ENCODE measurements around the gene SLC8B1. TPM values are rescaled to one million over a fixed set of nuclear protein-coding genes. Genes with fewer than 3 reads are reported as not detected.

Gene SLC8B1
- total and polyA plus RNA-seq, 2 donors: 15.2 to 55.9 TPM

DNA sequence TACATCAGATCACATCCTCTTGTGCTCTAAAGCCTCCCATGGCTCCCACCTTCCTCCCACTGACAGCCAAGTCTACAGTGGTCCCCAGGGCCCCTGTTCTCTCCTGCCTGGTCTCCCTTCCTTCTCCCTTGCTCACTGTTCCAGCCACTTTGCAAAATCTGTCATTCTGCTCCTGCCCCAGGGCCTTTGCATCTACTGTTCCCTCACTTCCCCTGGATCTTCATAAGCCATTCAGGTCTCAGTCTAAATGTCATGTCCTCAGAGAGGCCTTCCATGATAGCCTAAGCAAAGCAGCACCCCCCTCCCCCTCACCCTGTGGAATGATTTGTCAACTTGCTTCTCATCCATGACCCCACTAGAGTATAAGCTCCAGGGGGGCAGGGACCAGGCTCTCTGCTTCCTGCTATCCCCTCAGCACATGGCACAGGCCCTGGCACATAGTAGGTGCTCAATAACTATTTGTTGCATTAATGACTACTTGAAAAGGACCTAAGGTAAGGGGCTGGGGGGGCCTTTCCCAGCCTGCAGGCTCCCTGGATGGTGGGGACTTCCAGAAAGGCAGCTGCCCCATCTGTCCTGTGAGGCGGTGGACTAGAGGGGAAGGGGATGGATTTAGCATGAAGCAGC lies 5.0 kb downstream of the SLC8B1 start:
- H3K4me3 ChIP-seq (ENCODE audit: low read length in 2 of 2): no peak overlapping the region
- no peaks in the 10 kb centered on the region for H3K9me3 ChIP-seq (ENCODE audit: control insufficient read depth in 2 of 2, insufficient read depth in 1 of 2, low read length in 1 of 2)
- WGBS: 100% methylated on average over 1 of the region's 1 CpG
- no peak for DNase-seq (ENCODE audit: low read depth in 6 of 9, low spot score in 9 of 9)
- H3K27ac ChIP-seq (ENCODE audit: low read depth in 1 of 2, low read length in 1 of 2): no peak overlapping the region
- H3K36me3 ChIP-seq (ENCODE audit: control insufficient read depth in 2 of 2, insufficient read depth in 2 of 2, low read length in 1 of 2): peaks cover 44 to 55% of the 10 kb centered on the region in 2 donors
- no peaks in the 10 kb centered on the region for H3K27me3 ChIP-seq (ENCODE audit: control insufficient read depth in 2 of 2, insufficient read depth in 1 of 2, low read length in 1 of 2)
- peaks cover 11 to 15% of the 10 kb centered on the region in 2 donors for H3K4me1 ChIP-seq (ENCODE audit: control insufficient read depth in 2 of 2, insufficient read depth in 2 of 2, low read length in 2 of 2)

DNA sequence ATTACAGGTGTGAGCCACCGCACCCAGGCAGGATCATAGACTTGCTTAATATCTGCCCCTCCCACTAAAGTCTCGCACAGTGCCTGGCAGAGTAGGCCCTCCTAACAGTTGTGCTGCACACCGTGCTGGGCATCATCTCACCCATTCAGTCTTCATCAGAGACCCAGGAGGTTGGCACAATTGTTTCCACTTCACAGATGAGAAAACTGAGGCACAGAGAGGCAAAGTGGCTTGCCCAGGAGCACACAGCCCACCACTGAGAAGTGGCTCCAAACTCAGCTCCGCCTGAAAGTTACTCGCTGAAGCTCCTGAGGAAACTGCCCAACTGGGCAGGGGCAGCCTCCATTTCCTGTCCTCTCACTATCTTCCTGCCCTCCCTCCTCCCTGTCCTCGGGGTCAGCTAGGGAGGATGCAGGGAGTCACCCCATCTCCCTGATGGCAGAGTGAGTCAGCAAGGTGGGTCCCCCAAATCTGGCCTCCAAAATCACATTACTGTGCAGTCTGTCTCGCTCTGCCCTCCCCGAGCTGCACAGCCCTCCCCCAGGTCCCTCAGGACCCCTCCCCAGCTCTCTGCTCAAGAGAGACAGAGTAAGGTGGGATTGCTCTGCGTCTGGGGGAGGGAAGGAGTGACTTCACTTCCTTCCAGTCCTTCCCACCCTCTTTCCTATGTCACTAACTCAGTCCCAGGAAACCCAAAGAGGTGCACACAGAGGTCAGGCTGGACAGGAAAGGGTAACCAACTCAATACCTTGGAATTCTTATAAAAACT lies 5.7 kb downstream of the SLC8B1 start:
- Histone ChIP-seq H3K27ac (ENCODE audit: low read depth in 1 of 2, low read length in 1 of 2) (no peak overlapping the region), H3K9me3 (ENCODE audit: control insufficient read depth in 2 of 2, insufficient read depth in 1 of 2, low read length in 1 of 2) (no peaks in the 10 kb centered on the region), H3K4me3 (ENCODE audit: low read length in 2 of 2) (no peak overlapping the region), H3K36me3 (ENCODE audit: control insufficient read depth in 2 of 2, insufficient read depth in 2 of 2, low read length in 1 of 2) (peaks cover 44 to 55% of the 10 kb centered on the region in 2 donors), H3K27me3 (ENCODE audit: control insufficient read depth in 2 of 2, insufficient read depth in 1 of 2, low read length in 1 of 2) (no peaks in the 10 kb centered on the region), H3K4me1 (ENCODE audit: control insufficient read depth in 2 of 2, insufficient read depth in 2 of 2, low read length in 2 of 2) (peaks cover 11 to 15% of the 10 kb centered on the region in 2 donors)
- DNase-seq (ENCODE audit: low read depth in 6 of 9, low spot score in 9 of 9): no peak
- WGBS: 98% methylated on average over 9 of the region's 9 CpGs

DNA sequence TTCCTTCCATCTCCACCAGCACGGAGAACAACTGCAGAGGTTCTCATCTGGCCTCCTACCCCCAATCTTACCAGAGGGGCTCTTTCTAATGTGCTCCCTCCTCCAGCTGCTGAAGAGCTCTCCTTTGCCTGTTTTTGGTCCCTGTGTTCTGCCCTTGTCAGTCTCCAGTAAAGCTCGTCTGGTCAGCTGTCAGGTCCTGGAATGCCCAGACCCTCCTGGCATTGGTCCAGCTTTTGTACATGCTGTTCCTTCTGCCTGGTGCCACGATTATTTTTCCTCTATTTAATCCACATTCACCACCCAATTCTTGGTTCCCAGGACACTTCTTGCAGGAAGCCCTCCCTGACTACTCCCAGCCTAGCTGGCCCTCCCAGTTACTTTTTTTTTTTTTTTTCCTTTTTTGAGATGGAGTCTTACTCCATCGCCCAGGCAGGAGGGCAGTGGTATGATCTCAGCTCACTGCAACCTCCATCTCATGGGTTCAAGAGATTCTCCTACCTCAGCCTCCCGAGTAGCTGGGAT lies 6.5 kb downstream of the SLC8B1 start:
- Histone ChIP-seq H3K4me3 (ENCODE audit: low read length in 2 of 2) (no peak overlapping the region), H3K9me3 (ENCODE audit: control insufficient read depth in 2 of 2, insufficient read depth in 1 of 2, low read length in 1 of 2) (no peaks in the 10 kb centered on the region), H3K27ac (ENCODE audit: low read depth in 1 of 2, low read length in 1 of 2) (no peak overlapping the region), H3K36me3 (ENCODE audit: control insufficient read depth in 2 of 2, insufficient read depth in 2 of 2, low read length in 1 of 2) (peaks cover 44 to 58% of the 10 kb centered on the region in 2 donors), H3K27me3 (ENCODE audit: control insufficient read depth in 2 of 2, insufficient read depth in 1 of 2, low read length in 1 of 2) (no peaks in the 10 kb centered on the region), H3K4me1 (ENCODE audit: control insufficient read depth in 2 of 2, insufficient read depth in 2 of 2, low read length in 2 of 2) (peaks cover 9% of the 10 kb centered on the region in 2 donors)
- WGBS: 97% methylated on average over 5 of the region's 5 CpGs
- DNase-seq (ENCODE audit: low read depth in 6 of 9, low spot score in 9 of 9): no peak

DNA sequence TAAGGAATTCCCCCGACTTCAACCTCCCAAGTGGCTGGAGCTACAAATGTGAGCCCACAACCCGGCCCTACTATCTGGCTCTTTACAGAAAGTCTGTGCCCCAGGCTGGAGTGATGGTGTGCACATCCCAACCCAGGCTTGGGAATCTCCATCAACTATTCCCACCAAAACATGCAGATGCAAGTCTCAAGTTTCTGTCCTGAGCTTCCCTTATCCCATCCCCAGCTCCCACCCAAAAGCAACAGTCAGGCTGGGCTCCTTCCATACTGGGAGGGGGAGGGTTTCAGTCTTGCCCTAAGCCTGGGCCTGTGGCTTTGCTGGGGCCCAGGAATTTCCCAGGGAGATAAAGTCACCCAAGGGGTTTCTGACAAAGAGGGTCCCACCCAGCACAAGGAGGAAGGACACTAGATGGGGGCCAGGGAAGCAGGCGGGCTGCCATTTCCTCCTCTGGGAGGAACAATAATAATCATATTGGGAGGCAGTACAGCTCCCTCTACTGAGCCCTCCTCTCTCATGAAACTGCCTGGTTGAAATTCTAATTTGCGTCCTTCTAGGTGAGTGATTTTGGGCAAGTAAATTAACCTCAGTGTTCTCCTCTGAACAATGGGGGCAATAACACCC lies 8.0 kb downstream of the SLC8B1 start:
- H3K36me3 ChIP-seq (ENCODE audit: control insufficient read depth in 2 of 2, insufficient read depth in 2 of 2, low read length in 1 of 2): peaks cover 40 to 61% of the 10 kb centered on the region in 2 donors
- no peaks in the 10 kb centered on the region for H3K27me3 ChIP-seq (ENCODE audit: control insufficient read depth in 2 of 2, insufficient read depth in 1 of 2, low read length in 1 of 2)
- no peak overlapping the region for H3K4me3 ChIP-seq (ENCODE audit: low read length in 2 of 2)
- no peak overlapping the region for H3K27ac ChIP-seq (ENCODE audit: low read depth in 1 of 2, low read length in 1 of 2)
- no peaks in the 10 kb centered on the region for H3K4me1 ChIP-seq (ENCODE audit: control insufficient read depth in 2 of 2, insufficient read depth in 2 of 2, low read length in 2 of 2)
- WGBS: 94% methylated on average over 4 of the region's 4 CpGs
- no peak for DNase-seq (ENCODE audit: low read depth in 6 of 9, low spot score in 9 of 9)
- H3K9me3 ChIP-seq (ENCODE audit: control insufficient read depth in 2 of 2, insufficient read depth in 1 of 2, low read length in 1 of 2): peaks cover 0 to 4% of the 10 kb centered on the region in 2 donors

DNA sequence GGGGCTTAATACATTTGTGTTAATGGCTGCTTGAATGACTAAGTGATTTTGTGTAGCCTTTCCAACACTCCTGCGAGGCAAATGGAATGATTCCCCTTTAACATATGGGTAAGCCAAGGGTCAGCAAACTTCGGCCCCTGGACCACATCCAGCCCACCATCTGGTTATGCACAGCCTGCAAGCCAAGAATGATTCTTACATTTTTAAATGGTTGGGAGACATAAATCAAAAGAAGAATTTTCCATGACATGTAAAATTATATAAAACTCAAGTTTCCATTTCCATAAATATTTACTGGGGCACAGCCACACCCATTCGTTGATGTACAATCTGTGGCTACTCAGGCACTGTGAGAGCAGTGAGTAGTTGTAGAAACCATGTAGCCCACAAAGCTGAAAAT lies 9.0 kb downstream of the SLC8B1 start:
- no peak overlapping the region for H3K27ac ChIP-seq (ENCODE audit: low read depth in 1 of 2, low read length in 1 of 2)
- peaks cover 42 to 60% of the 10 kb centered on the region in 2 donors for H3K36me3 ChIP-seq (ENCODE audit: control insufficient read depth in 2 of 2, insufficient read depth in 2 of 2, low read length in 1 of 2)
- H3K4me3 ChIP-seq (ENCODE audit: low read length in 2 of 2): no peak overlapping the region
- H3K4me1 ChIP-seq (ENCODE audit: control insufficient read depth in 2 of 2, insufficient read depth in 2 of 2, low read length in 2 of 2): no peaks in the 10 kb centered on the region
- H3K9me3 ChIP-seq (ENCODE audit: control insufficient read depth in 2 of 2, insufficient read depth in 1 of 2, low read length in 1 of 2): peaks cover 0 to 8% of the 10 kb centered on the region in 2 donors
- no peak for DNase-seq (ENCODE audit: low read depth in 6 of 9, low spot score in 9 of 9)
- 95% methylated on average over 3 of the region's 3 CpGs for WGBS
- H3K27me3 ChIP-seq (ENCODE audit: control insufficient read depth in 2 of 2, insufficient read depth in 1 of 2, low read length in 1 of 2): no peaks in the 10 kb centered on the region

DNA sequence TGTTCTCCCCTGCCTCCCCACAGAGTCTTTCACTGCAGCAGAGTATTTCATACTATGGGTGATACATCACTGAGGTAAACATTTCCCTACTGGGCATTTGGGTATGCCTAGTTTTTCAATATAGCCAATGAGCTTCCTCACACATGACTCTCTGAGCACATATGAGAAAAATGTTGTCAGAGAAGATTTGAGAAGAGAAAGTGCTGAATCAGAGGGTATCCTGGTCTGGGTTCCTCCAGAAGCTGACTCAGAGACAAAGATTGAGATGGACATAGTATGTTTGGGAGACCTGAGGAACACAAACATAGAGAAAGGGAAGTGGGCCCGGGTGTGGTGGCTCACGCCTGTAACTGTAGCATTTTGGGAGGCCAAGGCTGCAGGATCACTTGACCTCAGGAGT lies 12.6 kb downstream of the SLC8B1 start:
- Histone ChIP-seq H3K27me3 (ENCODE audit: control insufficient read depth in 2 of 2, insufficient read depth in 1 of 2, low read length in 1 of 2) (no peaks in the 10 kb centered on the region), H3K36me3 (ENCODE audit: control insufficient read depth in 2 of 2, insufficient read depth in 2 of 2, low read length in 1 of 2) (peaks cover 52 to 71% of the 10 kb centered on the region in 2 donors), H3K4me3 (ENCODE audit: low read length in 2 of 2) (no peak overlapping the region), H3K27ac (ENCODE audit: low read depth in 1 of 2, low read length in 1 of 2) (no peak overlapping the region), H3K4me1 (ENCODE audit: control insufficient read depth in 2 of 2, insufficient read depth in 2 of 2, low read length in 2 of 2) (no peaks in the 10 kb centered on the region), H3K9me3 (ENCODE audit: control insufficient read depth in 2 of 2, insufficient read depth in 1 of 2, low read length in 1 of 2) (peaks cover 0 to 10% of the 10 kb centered on the region in 2 donors)
- DNase-seq (ENCODE audit: low read depth in 6 of 9, low spot score in 9 of 9): no peak
- WGBS: 97% methylated on average over 2 of the region's 2 CpGs

DNA sequence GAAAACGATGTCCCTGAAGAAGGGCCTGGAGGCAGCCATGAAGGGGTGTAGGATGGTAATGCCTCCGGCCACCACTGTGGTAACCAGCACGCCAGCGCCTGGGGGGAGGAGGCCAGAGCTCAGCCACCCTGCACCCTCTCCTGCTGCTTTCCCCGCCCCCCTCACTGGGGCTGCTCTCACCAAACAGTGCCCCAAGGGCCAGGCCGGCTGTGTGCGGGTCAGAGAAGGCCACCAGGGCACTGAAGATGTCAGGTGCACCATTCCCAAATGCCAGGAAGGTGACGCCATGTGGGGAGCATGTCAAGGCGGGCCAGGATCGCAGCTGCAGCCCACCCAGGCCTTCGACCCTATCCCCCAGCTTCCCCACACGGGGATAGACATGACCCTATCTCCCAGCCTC lies 14.5 kb downstream of the SLC8B1 start:
- Histone ChIP-seq H3K36me3 (ENCODE audit: control insufficient read depth in 2 of 2, insufficient read depth in 2 of 2, low read length in 1 of 2) (peaks cover 62 to 80% of the 10 kb centered on the region in 2 donors), H3K9me3 (ENCODE audit: control insufficient read depth in 2 of 2, insufficient read depth in 1 of 2, low read length in 1 of 2) (peaks cover 0 to 10% of the 10 kb centered on the region in 2 donors), H3K4me3 (ENCODE audit: low read length in 2 of 2) (no peak overlapping the region), H3K4me1 (ENCODE audit: control insufficient read depth in 2 of 2, insufficient read depth in 2 of 2, low read length in 2 of 2) (no peaks in the 10 kb centered on the region), H3K27me3 (ENCODE audit: control insufficient read depth in 2 of 2, insufficient read depth in 1 of 2, low read length in 1 of 2) (no peaks in the 10 kb centered on the region), H3K27ac (ENCODE audit: low read depth in 1 of 2, low read length in 1 of 2) (no peak overlapping the region)
- 97% methylated on average over 12 of the region's 12 CpGs for WGBS
- DNase-seq (ENCODE audit: low read depth in 6 of 9, low spot score in 9 of 9): no peak

DNA sequence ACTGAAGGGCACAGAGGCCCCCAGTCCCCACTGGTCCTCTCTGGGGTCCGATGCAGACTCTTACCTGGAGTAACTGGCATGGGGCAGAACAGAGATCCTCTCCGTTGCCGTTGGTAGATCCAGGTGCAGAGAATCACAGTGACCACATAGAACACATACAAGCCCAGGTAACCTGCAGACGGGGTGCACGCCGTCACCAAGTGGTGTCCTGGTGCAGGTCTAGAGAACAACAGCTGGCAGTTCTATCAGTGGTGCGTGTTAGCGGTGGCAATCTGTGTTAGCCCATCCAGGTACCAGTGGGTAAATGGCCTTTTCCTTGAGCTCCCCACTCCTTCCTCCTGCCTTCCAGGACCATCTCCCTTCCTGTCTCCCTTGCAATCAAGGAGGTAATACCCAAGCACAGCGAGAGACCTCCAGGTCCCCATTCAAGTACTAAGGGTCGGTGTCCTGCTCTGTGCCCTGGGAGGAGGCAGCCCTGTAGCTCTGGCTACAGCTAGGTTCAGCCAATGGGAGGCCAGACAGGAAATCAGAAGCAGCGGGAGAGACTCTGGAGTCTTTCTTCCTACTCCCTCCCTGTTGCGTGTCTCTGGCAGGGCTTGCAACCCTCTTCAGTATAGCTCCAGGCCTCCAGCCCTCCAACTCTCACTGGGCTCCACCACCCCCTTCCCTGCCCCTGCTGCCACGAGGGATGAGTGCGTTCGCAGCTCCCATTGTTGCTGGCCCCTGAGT lies 15.8 kb downstream of the SLC8B1 start:
- DNase-seq (ENCODE audit: low read depth in 6 of 9, low spot score in 9 of 9): no peak
- 94% methylated on average over 15 of the region's 15 CpGs for WGBS
- no peaks in the 10 kb centered on the region for H3K27me3 ChIP-seq (ENCODE audit: control insufficient read depth in 2 of 2, insufficient read depth in 1 of 2, low read length in 1 of 2)
- H3K4me1 ChIP-seq (ENCODE audit: control insufficient read depth in 2 of 2, insufficient read depth in 2 of 2, low read length in 2 of 2): no peaks in the 10 kb centered on the region
- H3K36me3 ChIP-seq (ENCODE audit: control insufficient read depth in 2 of 2, insufficient read depth in 2 of 2, low read length in 1 of 2): peaks cover 76 to 93% of the 10 kb centered on the region in 2 donors
- peaks cover 0 to 10% of the 10 kb centered on the region in 2 donors for H3K9me3 ChIP-seq (ENCODE audit: control insufficient read depth in 2 of 2, insufficient read depth in 1 of 2, low read length in 1 of 2)
- no peak overlapping the region for H3K4me3 ChIP-seq (ENCODE audit: low read length in 2 of 2)
- H3K27ac ChIP-seq (ENCODE audit: low read depth in 1 of 2, low read length in 1 of 2): no peak overlapping the region
